HCT116 (cell line): Measurements from ENCODE around the gene TNNC1. TPM values are rescaled to one million over a fixed set of nuclear protein-coding genes. Genes with fewer than 3 reads are reported as not detected.

Source experiments
- ATAC-seq: fragments of 200-7000 bp; cut with Tn5 transposase; 2 replicates; pipeline ENCODE4 v1.9.1; 2020; ENCODE audit warnings: mild to moderate bottlenecking, moderate library complexity
- BruUV-seq: library from RNA; stranded (reverse); fragments of 400-500 nt; replicated peaks from 2 replicates; lab custom pipeline; 2021; lab: Mats Ljungman, UMichigan
- CTCF ChIA-PET: fragments of 300-600 bp; sonication (Branson Sonifier 250); formaldehyde crosslinking; loops from one replicate; lab custom pipeline; 2021; ENCODE audit warnings: antibody characterized with exemption; lab: Charles Lee
- POLR2A ChIA-PET: fragments of 300-600, 350-600 bp; sonication (Branson Sonifier 250); formaldehyde crosslinking; loops from one replicate; lab custom pipeline; 2021; ENCODE audit warnings: antibody characterized with exemption; lab: Charles Lee
- RAD21 ChIA-PET, 2 experiments: fragments of 300-600 bp; sonication (Branson Sonifier 250); formaldehyde crosslinking; loops; one replicate each; lab custom pipeline; 2023; ENCODE audit warnings: low total read pairs in 2 of 2; ENCODE audit not compliant: uncharacterized antibody in 2 of 2, unreplicated experiment in 2 of 2, low non-redundant PET in 1 of 2; lab: Charles Lee
- DNase-seq: peaks from one replicate; pipeline ENCODE4 v3.0.0-alpha.2; 2010; ENCODE audit warnings: low read depth, low spot score
- H2AFZ ChIP-seq: fragments of 200-600 bp; shearing (Covaris generic), sonication (generic); 2 replicates; pipeline ENCODE4 v1.6.1; 2017; ENCODE audit warnings: low read depth, mixed run types, mixed read lengths, antibody characterized with exemption, low read length; ENCODE audit not compliant: poor library complexity, severe bottlenecking
- H3K27ac ChIP-seq: 2 replicates; pipeline ENCODE4 v1.5.1; 2012; ENCODE audit warnings: low read depth, low read length
- H3K27me3 ChIP-seq: fragments of 200-600 bp; sonication (generic); 2 replicates; pipeline ENCODE4 v1.6.1; 2016; ENCODE audit warnings: mixed run types, low read length, mixed read lengths; ENCODE audit not compliant: insufficient read depth
- H3K36me3 ChIP-seq, 2 experiments: fragments of 200-500 bp in 1 of 2; fragments of 200-600 bp in 1 of 2; sonication (Bioruptor generic) in 1 of 2; sonication (generic) in 1 of 2; 2 replicates each; pipeline versions ENCODE4 v1.5.1 to v1.6.1; 2014 to 2016; ENCODE audit warnings: low read length in 2 of 2, inconsistent platforms in 1 of 2, mixed read lengths in 1 of 2, mixed run types in 1 of 2; ENCODE audit not compliant: insufficient read depth in 2 of 2, control insufficient read depth in 1 of 2
- H3K4me1 ChIP-seq, 2 experiments: fragments of 200-600 bp in 1 of 2; sonication (generic) in 1 of 2; 2 replicates each; pipeline versions ENCODE4 v1.5.1 to v1.6.1; 2012 to 2017; ENCODE audit warnings: low read length in 2 of 2, inconsistent platforms in 1 of 2, mild to moderate bottlenecking in 1 of 2, mixed read lengths in 1 of 2, mixed run types in 1 of 2, moderate library complexity in 1 of 2; ENCODE audit not compliant: insufficient read depth in 2 of 2, control insufficient read depth in 1 of 2
- H3K4me2 ChIP-seq: fragments of 200-600 bp; sonication (generic); 2 replicates; pipeline ENCODE4 v1.6.1; 2017; ENCODE audit warnings: mixed run types, low read length, mixed read lengths
- H3K4me3 ChIP-seq, 2 experiments: fragments of 200-600 bp in 1 of 2; sonication (generic) in 1 of 2; replicated peaks in 1 of 2; 2 replicates each; pipeline ENCODE4 v1.5.1; 2011 to 2016; ENCODE audit warnings: low read length in 2 of 2, control low read depth in 1 of 2, low read depth in 1 of 2, mild to moderate bottlenecking in 1 of 2, mixed read lengths in 1 of 2, mixed run types in 1 of 2
- H3K79me2 ChIP-seq: fragments of 200-600 bp; sonication (generic); 2 replicates; pipeline ENCODE4 v1.6.1; 2017; ENCODE audit warnings: mild to moderate bottlenecking, mixed run types, low read length, moderate library complexity, mixed read lengths; ENCODE audit not compliant: insufficient read depth
- H3K9ac ChIP-seq: fragments of 200-600 bp; sonication (generic); 2 replicates; pipeline ENCODE4 v1.6.1; 2016; ENCODE audit warnings: low read length, mixed read lengths
- H3K9me2 ChIP-seq: fragments of 200-600 bp; sonication (generic), shearing (Covaris generic); 2 replicates; pipeline ENCODE4 v1.6.1; 2017; ENCODE audit warnings: mixed run types, mild to moderate bottlenecking, moderate library complexity; ENCODE audit not compliant: insufficient read depth
- H3K9me3 ChIP-seq, 2 experiments: fragments of 200-500 bp in 1 of 2; fragments of 200-600 bp in 1 of 2; sonication (Bioruptor generic) in 1 of 2; sonication (generic) in 1 of 2; 2 replicates each; pipeline ENCODE4 v1.6.1; 2014 to 2017; ENCODE audit warnings: low read length in 2 of 2, mixed read lengths in 2 of 2, inconsistent platforms in 1 of 2, low read depth in 1 of 2, mild to moderate bottlenecking in 1 of 2, mixed run types in 1 of 2, moderate library complexity in 1 of 2; ENCODE audit not compliant: control insufficient read depth in 1 of 2, insufficient read depth in 1 of 2
- H4K20me1 ChIP-seq: fragments of 200-600 bp; sonication (generic), shearing (Covaris generic); 2 replicates; pipeline ENCODE4 v1.6.1; 2017; ENCODE audit warnings: mixed run types, mild to moderate bottlenecking, moderate library complexity; ENCODE audit not compliant: insufficient read depth
- CBX3 ChIP-seq: IDR thresholded peaks from 2 replicates; pipeline ENCODE4 v1.6.1; 2012; ENCODE audit warnings: low read depth
- EGR1 ChIP-seq: IDR thresholded peaks from 2 replicates; pipeline ENCODE4 v1.6.1; 2012; ENCODE audit warnings: low read depth
- ELF1 ChIP-seq: IDR thresholded peaks from 2 replicates; pipeline ENCODE4 v1.6.1; 2012; ENCODE audit warnings: low read depth, borderline replicate concordance
- EZH2phosphoT487 ChIP-seq: fragments of 200-600 bp; IDR thresholded peaks from 2 replicates; pipeline ENCODE4 v1.6.1; 2018; ENCODE audit warnings: antibody characterized with exemption, borderline replicate concordance
- FOSL1 ChIP-seq: IDR thresholded peaks from 2 replicates; pipeline ENCODE4 v1.6.1; 2012; ENCODE audit warnings: low read depth
- JUND ChIP-seq: IDR thresholded peaks from 2 replicates; pipeline ENCODE4 v1.6.1; 2012
- POLR2A ChIP-seq: IDR thresholded peaks from 2 replicates; pipeline ENCODE4 v1.7.0; 2011; ENCODE audit warnings: borderline replicate concordance; ENCODE audit not compliant: insufficient read depth, insufficient read length; ENCODE audit errors: extremely low read depth
- POLR2AphosphoS5 ChIP-seq: IDR thresholded peaks from 2 replicates; pipeline ENCODE4 v1.6.1; 2011; ENCODE audit warnings: mild to moderate bottlenecking, low read depth, low read length, moderate library complexity
- RAD21 ChIP-seq: IDR thresholded peaks from 2 replicates; pipeline ENCODE4 v1.6.1; 2012; ENCODE audit warnings: low read depth, mild to moderate bottlenecking
- SIN3A ChIP-seq: IDR thresholded peaks from 2 replicates; pipeline ENCODE4 v1.6.1; 2012; ENCODE audit warnings: low read depth
- SP1 ChIP-seq: IDR thresholded peaks from 2 replicates; pipeline ENCODE4 v1.6.1; 2012; ENCODE audit warnings: low read depth
- SRF ChIP-seq: IDR thresholded peaks from 2 replicates; pipeline ENCODE4 v1.6.1; 2012; ENCODE audit warnings: low read depth
- YY1 ChIP-seq: IDR thresholded peaks from 2 replicates; pipeline ENCODE4 v1.6.1; 2011; ENCODE audit warnings: low read length, low read depth, moderate library complexity, mild to moderate bottlenecking; ENCODE audit not compliant: insufficient replicate concordance; ENCODE audit errors: extremely low read depth
- ZNF274 ChIP-seq: fragments of 200-500 bp; sonication (Bioruptor generic); IDR thresholded peaks from 2 replicates; pipeline ENCODE4 v1.6.1; 2014; ENCODE audit warnings: mild to moderate bottlenecking, low read depth, low read length, inconsistent platforms
- intact Hi-C: fragments of 100-400 bp; cut with micrococcal nuclease; formaldehyde crosslinking; loops from 2 replicates; pipeline ENCODE4 v1.10.0; 2022
- total RNA-seq: library from RNA; stranded (reverse); gene quantifications from one replicate; pipeline ENCODE4 v1.2.1, GENCODE V29; 2021; ENCODE audit not compliant: unreplicated experiment
- TF ChIP-seq, protein P1 (sequence below): IDR thresholded peaks from 2 replicates; pipeline ENCODE4 v1.6.1; 2012
- TF ChIP-seq, protein P2 (sequence below): IDR thresholded peaks from 2 replicates; pipeline ENCODE4 v1.6.1; 2011; ENCODE audit warnings: mild to moderate bottlenecking, low read length, moderate library complexity; ENCODE audit not compliant: insufficient replicate concordance; ENCODE audit errors: extremely low read depth
- TF ChIP-seq, protein P3 (sequence below): IDR thresholded peaks from 2 replicates; pipeline ENCODE4 v1.6.1; 2012; ENCODE audit warnings: low read depth
- TF ChIP-seq, protein P4 (sequence below), 3 experiments: fragments of 200-600 bp in 1 of 3; sonication (generic) in 1 of 3; IDR thresholded peaks in 2 of 3; conservative IDR thresholded peaks in 1 of 3; 2 replicates each; pipeline ENCODE4 v1.5.1; 2012 to 2017; ENCODE audit warnings: low read depth in 2 of 3, low read length in 2 of 3, antibody characterized with exemption in 1 of 3, borderline replicate concordance in 1 of 3, control low read depth in 1 of 3, mild to moderate bottlenecking in 1 of 3, mixed read lengths in 1 of 3, mixed run types in 1 of 3, moderate library complexity in 1 of 3; ENCODE audit not compliant: insufficient read depth in 1 of 3

TNNC1 gene
- total RNA-seq, 1 experiment from 2014 or later: 2.2 TPM

DNA sequence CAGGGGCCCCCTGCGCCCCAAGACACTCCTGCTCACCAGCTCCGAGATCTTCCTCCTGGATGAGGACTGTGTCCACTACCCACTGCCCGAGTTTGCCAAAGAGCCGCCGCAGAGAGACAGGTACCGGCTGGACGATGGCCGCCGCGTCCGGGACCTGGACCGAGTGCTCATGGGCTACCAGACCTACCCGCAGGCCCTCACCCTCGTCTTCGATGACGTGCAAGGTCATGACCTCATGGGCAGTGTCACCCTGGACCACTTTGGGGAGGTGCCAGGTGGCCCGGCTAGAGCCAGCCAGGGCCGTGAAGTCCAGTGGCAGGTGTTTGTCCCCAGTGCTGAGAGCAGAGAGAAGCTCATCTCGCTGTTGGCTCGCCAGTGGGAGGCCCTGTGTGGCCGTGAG is 38.2 kb upstream of the TNNC1 start (continued):
- no peak for TF ChIP-seq ELF1
- no peak for TF ChIP-seq FOSL1
- no peak for TF ChIP-seq YY1
- TF ChIP-seq ZNF274: no peak
- TF ChIP-seq, protein P1, sequence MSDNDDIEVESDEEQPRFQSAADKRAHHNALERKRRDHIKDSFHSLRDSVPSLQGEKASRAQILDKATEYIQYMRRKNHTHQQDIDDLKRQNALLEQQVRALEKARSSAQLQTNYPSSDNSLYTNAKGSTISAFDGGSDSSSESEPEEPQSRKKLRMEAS: no peak
- no peak for TF ChIP-seq JUND
- TF ChIP-seq, all 23 proteins: peak for 0

DNA sequence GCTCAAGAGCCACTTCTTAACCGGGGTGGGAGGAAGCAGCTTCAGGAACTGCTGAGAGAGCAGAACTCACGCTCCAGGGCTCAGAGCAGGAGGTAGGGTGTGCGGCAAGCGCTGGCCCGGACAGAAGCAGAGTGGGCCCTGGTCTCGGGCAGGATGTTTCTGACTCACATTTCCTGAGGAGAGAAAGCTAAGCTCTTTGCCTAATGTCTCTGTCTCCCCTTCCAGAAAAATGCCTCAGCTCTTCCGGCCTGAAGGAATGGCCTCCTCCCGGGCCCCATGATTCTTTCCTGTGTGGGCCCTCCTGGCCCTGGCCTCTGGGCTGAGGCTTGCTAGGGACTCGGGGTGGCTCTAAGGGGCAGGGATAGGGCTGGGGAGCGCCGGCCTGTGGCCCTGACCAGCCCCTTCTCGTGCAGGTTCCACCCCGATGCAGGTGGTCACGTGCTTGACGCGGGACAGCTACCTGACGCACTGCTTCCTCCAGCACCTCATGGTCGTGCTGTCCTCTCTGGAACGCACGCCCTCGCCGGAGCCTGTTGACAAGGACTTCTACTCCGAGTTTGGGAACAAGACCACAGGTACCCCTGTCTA is 37.2 kb upstream of the TNNC1 start:
- Histone ChIP-seq H4K20me1 (no peaks in the 10 kb centered on the region), H2AFZ (no peak overlapping the region), H3K9ac (no peak overlapping the region), H3K79me2 (no peaks in the 10 kb centered on the region), H3K4me1 (no peaks in the 10 kb centered on the region), H3K9me3 (no peaks in the 10 kb centered on the region), H3K4me2 (no peak overlapping the region), H3K4me3 (no peak overlapping the region), H3K27me3 (no peaks in the 10 kb centered on the region), H3K36me3 (peaks cover 5 to 26% of the 10 kb centered on the region in 2 experiments; a peak in 3 of 4 replicates), H3K27ac (no peak overlapping the region), H3K9me2 (no peaks in the 10 kb centered on the region)
- intact Hi-C loops: no loop called here
- DNase-seq (no peak), ATAC-seq (no peak)
- BruUV-seq: no TSS peak
- ChIA-PET RAD21 (no interaction called here), CTCF (no interaction called here), POLR2A (no interaction called here)
- TF ChIP-seq YY1 (no peak), FOSL1 (no peak), POLR2A (no peak), SP1 (no peak), CBX3 (no peak), EGR1 (no peak), JUND (no peak), POLR2AphosphoS5 (no peak), SRF (no peak), RAD21 (no peak), EZH2phosphoT487 (no peak), ELF1 (no peak), SIN3A (no peak)
- TF ChIP-seq, protein P1: no peak
- TF ChIP-seq, protein P2, sequence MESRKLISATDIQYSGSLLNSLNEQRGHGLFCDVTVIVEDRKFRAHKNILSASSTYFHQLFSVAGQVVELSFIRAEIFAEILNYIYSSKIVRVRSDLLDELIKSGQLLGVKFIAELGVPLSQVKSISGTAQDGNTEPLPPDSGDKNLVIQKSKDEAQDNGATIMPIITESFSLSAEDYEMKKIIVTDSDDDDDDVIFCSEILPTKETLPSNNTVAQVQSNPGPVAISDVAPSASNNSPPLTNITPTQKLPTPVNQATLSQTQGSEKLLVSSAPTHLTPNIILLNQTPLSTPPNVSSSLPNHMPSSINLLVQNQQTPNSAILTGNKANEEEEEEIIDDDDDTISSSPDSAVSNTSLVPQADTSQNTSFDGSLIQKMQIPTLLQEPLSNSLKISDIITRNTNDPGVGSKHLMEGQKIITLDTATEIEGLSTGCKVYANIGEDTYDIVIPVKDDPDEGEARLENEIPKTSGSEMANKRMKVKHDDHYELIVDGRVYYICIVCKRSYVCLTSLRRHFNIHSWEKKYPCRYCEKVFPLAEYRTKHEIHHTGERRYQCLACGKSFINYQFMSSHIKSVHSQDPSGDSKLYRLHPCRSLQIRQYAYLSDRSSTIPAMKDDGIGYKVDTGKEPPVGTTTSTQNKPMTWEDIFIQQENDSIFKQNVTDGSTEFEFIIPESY: no peak
- TF ChIP-seq, protein P3, sequence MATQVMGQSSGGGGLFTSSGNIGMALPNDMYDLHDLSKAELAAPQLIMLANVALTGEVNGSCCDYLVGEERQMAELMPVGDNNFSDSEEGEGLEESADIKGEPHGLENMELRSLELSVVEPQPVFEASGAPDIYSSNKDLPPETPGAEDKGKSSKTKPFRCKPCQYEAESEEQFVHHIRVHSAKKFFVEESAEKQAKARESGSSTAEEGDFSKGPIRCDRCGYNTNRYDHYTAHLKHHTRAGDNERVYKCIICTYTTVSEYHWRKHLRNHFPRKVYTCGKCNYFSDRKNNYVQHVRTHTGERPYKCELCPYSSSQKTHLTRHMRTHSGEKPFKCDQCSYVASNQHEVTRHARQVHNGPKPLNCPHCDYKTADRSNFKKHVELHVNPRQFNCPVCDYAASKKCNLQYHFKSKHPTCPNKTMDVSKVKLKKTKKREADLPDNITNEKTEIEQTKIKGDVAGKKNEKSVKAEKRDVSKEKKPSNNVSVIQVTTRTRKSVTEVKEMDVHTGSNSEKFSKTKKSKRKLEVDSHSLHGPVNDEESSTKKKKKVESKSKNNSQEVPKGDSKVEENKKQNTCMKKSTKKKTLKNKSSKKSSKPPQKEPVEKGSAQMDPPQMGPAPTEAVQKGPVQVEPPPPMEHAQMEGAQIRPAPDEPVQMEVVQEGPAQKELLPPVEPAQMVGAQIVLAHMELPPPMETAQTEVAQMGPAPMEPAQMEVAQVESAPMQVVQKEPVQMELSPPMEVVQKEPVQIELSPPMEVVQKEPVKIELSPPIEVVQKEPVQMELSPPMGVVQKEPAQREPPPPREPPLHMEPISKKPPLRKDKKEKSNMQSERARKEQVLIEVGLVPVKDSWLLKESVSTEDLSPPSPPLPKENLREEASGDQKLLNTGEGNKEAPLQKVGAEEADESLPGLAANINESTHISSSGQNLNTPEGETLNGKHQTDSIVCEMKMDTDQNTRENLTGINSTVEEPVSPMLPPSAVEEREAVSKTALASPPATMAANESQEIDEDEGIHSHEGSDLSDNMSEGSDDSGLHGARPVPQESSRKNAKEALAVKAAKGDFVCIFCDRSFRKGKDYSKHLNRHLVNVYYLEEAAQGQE: no peak
- TF ChIP-seq, protein P4, sequence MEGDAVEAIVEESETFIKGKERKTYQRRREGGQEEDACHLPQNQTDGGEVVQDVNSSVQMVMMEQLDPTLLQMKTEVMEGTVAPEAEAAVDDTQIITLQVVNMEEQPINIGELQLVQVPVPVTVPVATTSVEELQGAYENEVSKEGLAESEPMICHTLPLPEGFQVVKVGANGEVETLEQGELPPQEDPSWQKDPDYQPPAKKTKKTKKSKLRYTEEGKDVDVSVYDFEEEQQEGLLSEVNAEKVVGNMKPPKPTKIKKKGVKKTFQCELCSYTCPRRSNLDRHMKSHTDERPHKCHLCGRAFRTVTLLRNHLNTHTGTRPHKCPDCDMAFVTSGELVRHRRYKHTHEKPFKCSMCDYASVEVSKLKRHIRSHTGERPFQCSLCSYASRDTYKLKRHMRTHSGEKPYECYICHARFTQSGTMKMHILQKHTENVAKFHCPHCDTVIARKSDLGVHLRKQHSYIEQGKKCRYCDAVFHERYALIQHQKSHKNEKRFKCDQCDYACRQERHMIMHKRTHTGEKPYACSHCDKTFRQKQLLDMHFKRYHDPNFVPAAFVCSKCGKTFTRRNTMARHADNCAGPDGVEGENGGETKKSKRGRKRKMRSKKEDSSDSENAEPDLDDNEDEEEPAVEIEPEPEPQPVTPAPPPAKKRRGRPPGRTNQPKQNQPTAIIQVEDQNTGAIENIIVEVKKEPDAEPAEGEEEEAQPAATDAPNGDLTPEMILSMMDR (IDR thresholded peaks at IDR 0.05 in 2 of 3, conservative IDR thresholded peaks at IDR 0.05 in 1 of 3; ENCODE audit: borderline replicate concordance in 1 of 3, insufficient read depth in 1 of 3, low read depth in 2 of 3, low read length in 2 of 3): no peak
